Panc1 (cell line): ENCODE data around the gene INHBB. TPM values are rescaled to one million over a fixed set of nuclear protein-coding genes. Genes with fewer than 3 reads are reported as not detected.

Experiments
- ATAC-seq: fragments of 200-7000 bp; cut with Tn5 transposase; 2 replicates; pipeline ENCODE4 v1.9.1; 2020; ENCODE audit warnings: mild to moderate bottlenecking, moderate library complexity
- BruUV-seq: library from RNA; stranded (reverse); fragments of 400-500 nt; replicated peaks from 2 replicates; lab custom pipeline; 2021; lab: Mats Ljungman, UMichigan
- CTCF ChIA-PET: fragments of 300-600 bp; sonication (Branson Sonifier 250); formaldehyde crosslinking; loops from one replicate; lab custom pipeline; 2022; ENCODE audit warnings: antibody characterized with exemption; lab: Charles Lee
- POLR2A ChIA-PET: fragments of 300-600 bp; sonication (Branson Sonifier 250); formaldehyde crosslinking; loops from one replicate; lab custom pipeline; 2022; ENCODE audit warnings: antibody characterized with exemption; lab: Charles Lee
- DNase-seq: peaks from one replicate; pipeline ENCODE4 v3.0.0-alpha.2; 2010; ENCODE audit warnings: low read depth, low spot score
- H3K27ac ChIP-seq: 2 replicates; pipeline ENCODE4 v1.5.1; 2011; ENCODE audit warnings: mild to moderate bottlenecking, low read length, inconsistent platforms
- H3K27me3 ChIP-seq: fragments of 200-500 bp; sonication (Bioruptor generic); 2 replicates; pipeline ENCODE4 v1.6.0; 2014; ENCODE audit warnings: low read length, inconsistent platforms; ENCODE audit not compliant: control insufficient read depth, insufficient read depth
- H3K36me3 ChIP-seq: fragments of 200-500 bp; sonication (Bioruptor generic); 2 replicates; pipeline ENCODE4 v1.5.1; 2014; ENCODE audit warnings: inconsistent platforms, mild to moderate bottlenecking, low read length, moderate library complexity; ENCODE audit not compliant: control insufficient read depth, insufficient read depth
- H3K4me1 ChIP-seq: 2 replicates; pipeline ENCODE4 v1.5.1; 2011; ENCODE audit warnings: inconsistent platforms, mild to moderate bottlenecking, low read length, moderate library complexity; ENCODE audit not compliant: control insufficient read depth, insufficient read depth
- H3K4me3 ChIP-seq, 2 experiments: 2 replicates each; pipeline ENCODE4 v1.5.1; 2011 to 2012; ENCODE audit warnings: low read depth in 2 of 2, low read length in 2 of 2, mild to moderate bottlenecking in 2 of 2, inconsistent platforms in 1 of 2, moderate library complexity in 1 of 2
- H3K9me3 ChIP-seq: fragments of 200-500 bp; sonication (Bioruptor generic); 2 replicates; pipeline ENCODE4 v1.5.1; 2014; ENCODE audit warnings: low read depth, mild to moderate bottlenecking, inconsistent platforms, low read length, moderate library complexity; ENCODE audit not compliant: control insufficient read depth, insufficient read depth
- POLR2AphosphoS5 ChIP-seq: IDR thresholded peaks from 2 replicates; pipeline ENCODE4 v1.6.1; 2012; ENCODE audit warnings: mild to moderate bottlenecking, low read depth, low read length, moderate library complexity
- SIN3A ChIP-seq: IDR thresholded peaks from 2 replicates; pipeline ENCODE4 v1.6.1; 2012; ENCODE audit warnings: low read depth, mild to moderate bottlenecking, low read length, moderate library complexity, borderline replicate concordance; ENCODE audit not compliant: insufficient read depth
- TCF7L2 ChIP-seq: IDR thresholded peaks from 2 replicates; pipeline ENCODE4 v1.6.1; 2011; ENCODE audit warnings: mild to moderate bottlenecking, low read depth, low read length, inconsistent platforms
- in situ Hi-C: cut with HindIII; loops from 2 replicates; pipeline ENCODE4 v1.10.0; 2016; ENCODE audit warnings: low sequenced_read_pairs, low pct_unique_long_range_greater_than_20kb
- intact Hi-C: fragments of 100-400 bp; cut with micrococcal nuclease; formaldehyde crosslinking; loops from one replicate; pipeline ENCODE4 v1.10.0; 2022; ENCODE audit not compliant: unreplicated experiment
- total RNA-seq: library from RNA; stranded (reverse); gene quantifications from one replicate; pipeline ENCODE4 v1.2.1, GENCODE V29; 2021; ENCODE audit not compliant: unreplicated experiment
- TF ChIP-seq, protein P1 (sequence below): fragments of 450-650 bp; IDR thresholded peaks from 2 replicates; pipeline ENCODE4 v1.5.1; 2017; ENCODE audit warnings: mild to moderate bottlenecking
- TF ChIP-seq, protein P2 (sequence below), 2 experiments: IDR thresholded peaks; 2 replicates each; pipeline ENCODE4 v1.6.1; 2011 to 2012; ENCODE audit warnings: low read depth in 2 of 2, control low read depth in 1 of 2, low read length in 1 of 2, mild to moderate bottlenecking in 1 of 2, moderate library complexity in 1 of 2; ENCODE audit not compliant: insufficient read depth in 1 of 2

Gene INHBB
- total RNA-seq, 1 experiment from 2014 or later = 38.2 TPM

DNA sequence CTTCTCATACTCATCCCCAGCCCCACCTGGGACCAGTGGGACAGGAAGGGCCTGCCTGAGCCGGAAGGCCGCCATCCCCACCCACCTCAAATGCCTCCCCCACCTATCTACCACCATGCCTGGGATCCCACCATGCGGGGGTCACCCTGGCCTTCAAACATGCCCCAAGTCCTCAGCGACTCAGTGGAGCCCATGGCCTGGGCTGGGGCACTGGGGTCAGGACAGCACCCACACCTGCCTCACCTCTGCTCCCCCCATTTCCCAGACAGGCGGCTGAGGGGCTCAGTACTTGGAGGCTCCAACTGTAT lies 7.6 kb downstream of the INHBB start:
- Histone ChIP-seq H3K4me1 (peaks cover 9% of the 10 kb centered on the region), H3K27me3 (no peaks in the 10 kb centered on the region), H3K27ac (no peak overlapping the region), H3K4me3 (no peak overlapping the region), H3K9me3 (no peaks in the 10 kb centered on the region), H3K36me3 (no peaks in the 10 kb centered on the region)
- DNase-seq (no peak), ATAC-seq (no peak)
- intact Hi-C loops (no loop called here), in situ Hi-C loops (no loop called here)
- ChIA-PET POLR2A (interaction anchor here (0.6 kb wide), 1 partner anchor 722 kb away, joined by 3 read pairs; no protein-coding TSS in a partner anchor), CTCF (interaction anchor here (0.6 kb wide), 1 partner anchor 200 kb away, joined by 3 read pairs; no protein-coding TSS in a partner anchor)
- TF ChIP-seq POLR2AphosphoS5 (no peak), SIN3A (no peak), TCF7L2 (no peak)
- TF ChIP-seq, protein P1, sequence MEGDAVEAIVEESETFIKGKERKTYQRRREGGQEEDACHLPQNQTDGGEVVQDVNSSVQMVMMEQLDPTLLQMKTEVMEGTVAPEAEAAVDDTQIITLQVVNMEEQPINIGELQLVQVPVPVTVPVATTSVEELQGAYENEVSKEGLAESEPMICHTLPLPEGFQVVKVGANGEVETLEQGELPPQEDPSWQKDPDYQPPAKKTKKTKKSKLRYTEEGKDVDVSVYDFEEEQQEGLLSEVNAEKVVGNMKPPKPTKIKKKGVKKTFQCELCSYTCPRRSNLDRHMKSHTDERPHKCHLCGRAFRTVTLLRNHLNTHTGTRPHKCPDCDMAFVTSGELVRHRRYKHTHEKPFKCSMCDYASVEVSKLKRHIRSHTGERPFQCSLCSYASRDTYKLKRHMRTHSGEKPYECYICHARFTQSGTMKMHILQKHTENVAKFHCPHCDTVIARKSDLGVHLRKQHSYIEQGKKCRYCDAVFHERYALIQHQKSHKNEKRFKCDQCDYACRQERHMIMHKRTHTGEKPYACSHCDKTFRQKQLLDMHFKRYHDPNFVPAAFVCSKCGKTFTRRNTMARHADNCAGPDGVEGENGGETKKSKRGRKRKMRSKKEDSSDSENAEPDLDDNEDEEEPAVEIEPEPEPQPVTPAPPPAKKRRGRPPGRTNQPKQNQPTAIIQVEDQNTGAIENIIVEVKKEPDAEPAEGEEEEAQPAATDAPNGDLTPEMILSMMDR = no peak
- TF ChIP-seq, protein P2, sequence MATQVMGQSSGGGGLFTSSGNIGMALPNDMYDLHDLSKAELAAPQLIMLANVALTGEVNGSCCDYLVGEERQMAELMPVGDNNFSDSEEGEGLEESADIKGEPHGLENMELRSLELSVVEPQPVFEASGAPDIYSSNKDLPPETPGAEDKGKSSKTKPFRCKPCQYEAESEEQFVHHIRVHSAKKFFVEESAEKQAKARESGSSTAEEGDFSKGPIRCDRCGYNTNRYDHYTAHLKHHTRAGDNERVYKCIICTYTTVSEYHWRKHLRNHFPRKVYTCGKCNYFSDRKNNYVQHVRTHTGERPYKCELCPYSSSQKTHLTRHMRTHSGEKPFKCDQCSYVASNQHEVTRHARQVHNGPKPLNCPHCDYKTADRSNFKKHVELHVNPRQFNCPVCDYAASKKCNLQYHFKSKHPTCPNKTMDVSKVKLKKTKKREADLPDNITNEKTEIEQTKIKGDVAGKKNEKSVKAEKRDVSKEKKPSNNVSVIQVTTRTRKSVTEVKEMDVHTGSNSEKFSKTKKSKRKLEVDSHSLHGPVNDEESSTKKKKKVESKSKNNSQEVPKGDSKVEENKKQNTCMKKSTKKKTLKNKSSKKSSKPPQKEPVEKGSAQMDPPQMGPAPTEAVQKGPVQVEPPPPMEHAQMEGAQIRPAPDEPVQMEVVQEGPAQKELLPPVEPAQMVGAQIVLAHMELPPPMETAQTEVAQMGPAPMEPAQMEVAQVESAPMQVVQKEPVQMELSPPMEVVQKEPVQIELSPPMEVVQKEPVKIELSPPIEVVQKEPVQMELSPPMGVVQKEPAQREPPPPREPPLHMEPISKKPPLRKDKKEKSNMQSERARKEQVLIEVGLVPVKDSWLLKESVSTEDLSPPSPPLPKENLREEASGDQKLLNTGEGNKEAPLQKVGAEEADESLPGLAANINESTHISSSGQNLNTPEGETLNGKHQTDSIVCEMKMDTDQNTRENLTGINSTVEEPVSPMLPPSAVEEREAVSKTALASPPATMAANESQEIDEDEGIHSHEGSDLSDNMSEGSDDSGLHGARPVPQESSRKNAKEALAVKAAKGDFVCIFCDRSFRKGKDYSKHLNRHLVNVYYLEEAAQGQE (IDR thresholded peaks at IDR 0.05; ENCODE audit: insufficient read depth in 1 of 2, low read depth in 2 of 2, low read length in 1 of 2) = no peak
- BruUV-seq = no TSS peak

DNA sequence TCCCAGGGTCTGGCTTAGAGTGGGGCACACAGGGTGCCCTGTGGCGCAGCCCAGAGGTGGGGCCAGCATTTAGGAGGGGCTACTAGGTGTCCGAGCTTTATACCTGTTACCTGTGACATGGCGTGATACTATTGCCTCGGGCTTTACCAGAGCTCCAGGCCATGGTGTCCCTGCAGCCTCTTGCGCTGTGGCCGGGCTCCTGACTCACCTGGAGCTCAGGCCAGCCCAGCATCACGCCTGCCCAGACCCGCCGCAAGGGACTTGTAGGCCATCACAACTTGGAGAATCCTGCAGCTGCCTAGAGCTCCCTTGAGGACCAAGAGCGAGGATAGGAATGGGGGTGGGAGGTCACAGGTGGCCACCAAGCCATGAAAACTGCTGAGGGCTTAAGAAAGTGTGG lies 8.0 kb downstream of the INHBB start:
- in situ Hi-C loops = no loop called here
- ATAC-seq = no peak
- no peak overlapping the region for H3K4me3 ChIP-seq
- no peaks in the 10 kb centered on the region for H3K27me3 ChIP-seq
- H3K4me1 ChIP-seq = peaks cover 6% of the 10 kb centered on the region; the same call in 1 of the 2 replicates
- DNase-seq = no peak
- no TSS peak for BruUV-seq
- H3K9me3 ChIP-seq = no peaks in the 10 kb centered on the region
- intact Hi-C loops = no loop called here
- POLR2A ChIA-PET = interaction anchor here (0.6 kb wide), 1 partner anchor 722 kb away, joined by 3 read pairs; no protein-coding TSS in a partner anchor
- H3K27ac ChIP-seq = no peak overlapping the region
- H3K36me3 ChIP-seq = no peaks in the 10 kb centered on the region
- no peak for TF ChIP-seq TCF7L2
- no peak for TF ChIP-seq POLR2AphosphoS5
- TF ChIP-seq, protein P2 (IDR thresholded peaks at IDR 0.05; ENCODE audit: insufficient read depth in 1 of 2, low read depth in 2 of 2, low read length in 1 of 2) = no peak
- TF ChIP-seq SIN3A = no peak
- TF ChIP-seq, protein P1 = no peak
- CTCF ChIA-PET = interaction anchor here (0.6 kb wide), 1 partner anchor 200 kb away, joined by 3 read pairs; no protein-coding TSS in a partner anchor
